KMS-11 (cell line): ENCODE measurements around the gene AACS.

Experiments used
- H2AFZ ChIP-seq: fragments of 200-600 bp; sonication (generic); 2 replicates; pipeline ENCODE4 v1.6.1; 2016; ENCODE audit warnings: antibody characterized with exemption, mixed run types, low read depth
- H3K27ac ChIP-seq: fragments of 200-600 bp; sonication (generic); 2 replicates; pipeline ENCODE4 v1.6.1; 2016; ENCODE audit warnings: mild to moderate bottlenecking, mixed run types
- H3K27me3 ChIP-seq: fragments of 200-600 bp; sonication (generic); 2 replicates; pipeline ENCODE4 v1.6.1; 2017; ENCODE audit warnings: mild to moderate bottlenecking, low read depth, mixed run types, moderate library complexity; ENCODE audit not compliant: insufficient read depth
- H3K36me3 ChIP-seq: fragments of 200-600 bp; sonication (generic); 2 replicates; pipeline ENCODE4 v1.6.1; 2017; ENCODE audit warnings: mild to moderate bottlenecking, mixed run types; ENCODE audit not compliant: insufficient read depth
- H3K4me1 ChIP-seq: fragments of 200-600 bp; sonication (generic); 2 replicates; pipeline ENCODE4 v1.6.1; 2016; ENCODE audit warnings: mild to moderate bottlenecking, low read depth, mixed run types; ENCODE audit not compliant: poor library complexity, severe bottlenecking
- H3K4me2 ChIP-seq: fragments of 200-600 bp; sonication (generic); 2 replicates; pipeline ENCODE4 v1.7.0; 2016; ENCODE audit warnings: mild to moderate bottlenecking, mixed run types
- H3K4me3 ChIP-seq: fragments of 200-600 bp; sonication (generic); IDR thresholded peaks from 2 replicates; pipeline ENCODE4 v1.6.1; 2017; ENCODE audit warnings: low read depth, low read length, mixed read lengths; ENCODE audit not compliant: insufficient read depth
- H3K79me2 ChIP-seq: fragments of 200-600 bp; sonication (generic); 2 replicates; pipeline ENCODE4 v1.6.1; 2016; ENCODE audit warnings: low read depth, mixed run types; ENCODE audit not compliant: insufficient read depth
- H3K9ac ChIP-seq: fragments of 200-600 bp; sonication (generic); 2 replicates; pipeline ENCODE4 v1.6.1; 2016; ENCODE audit warnings: mild to moderate bottlenecking, mixed run types
- H4K20me1 ChIP-seq: fragments of 200-600 bp; sonication (generic); 2 replicates; pipeline ENCODE4 v1.6.1; 2016; ENCODE audit warnings: mild to moderate bottlenecking, mixed run types; ENCODE audit not compliant: insufficient read depth
- CTCF ChIP-seq: fragments of 200-600 bp; sonication (generic); conservative IDR thresholded peaks from 2 replicates; pipeline ENCODE4 v1.6.1; 2017; ENCODE audit warnings: low read depth, mild to moderate bottlenecking, antibody characterized with exemption, low read length, moderate library complexity, mixed read lengths

AACS gene

DNA sequence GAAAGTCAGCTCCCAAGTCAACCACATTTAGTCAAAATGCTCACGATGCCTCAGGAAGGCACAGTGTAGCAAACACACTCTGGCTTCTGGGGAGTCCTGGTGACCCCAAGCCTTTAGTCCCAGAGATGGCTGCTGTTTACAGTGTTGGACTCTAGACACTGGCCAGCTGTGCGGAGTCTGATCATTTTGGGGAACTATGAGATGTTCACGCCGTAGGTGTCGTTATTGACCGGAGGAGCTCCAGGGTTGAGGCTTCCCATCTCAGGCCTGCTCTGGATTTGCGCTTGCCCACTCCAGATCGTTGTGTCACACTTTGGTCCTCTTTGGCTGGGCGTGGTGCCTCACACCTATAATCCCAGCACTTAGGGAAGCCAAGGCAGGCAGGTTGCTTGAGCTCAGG lies 44.1 kb upstream of the AACS start:
- Histone ChIP-seq H3K4me2 (no peak overlapping the region), H3K4me3 (no peak overlapping the region), H3K9ac (no peak overlapping the region), H3K27ac (no peak overlapping the region), H2AFZ (no peak overlapping the region), H3K79me2 (no peaks in the 10 kb centered on the region), H3K27me3 (no peaks in the 10 kb centered on the region), H3K36me3 (no peaks in the 10 kb centered on the region), H4K20me1 (no peaks in the 10 kb centered on the region), H3K4me1 (peaks cover 4% of the 10 kb centered on the region)
- no peak for TF ChIP-seq CTCF

DNA sequence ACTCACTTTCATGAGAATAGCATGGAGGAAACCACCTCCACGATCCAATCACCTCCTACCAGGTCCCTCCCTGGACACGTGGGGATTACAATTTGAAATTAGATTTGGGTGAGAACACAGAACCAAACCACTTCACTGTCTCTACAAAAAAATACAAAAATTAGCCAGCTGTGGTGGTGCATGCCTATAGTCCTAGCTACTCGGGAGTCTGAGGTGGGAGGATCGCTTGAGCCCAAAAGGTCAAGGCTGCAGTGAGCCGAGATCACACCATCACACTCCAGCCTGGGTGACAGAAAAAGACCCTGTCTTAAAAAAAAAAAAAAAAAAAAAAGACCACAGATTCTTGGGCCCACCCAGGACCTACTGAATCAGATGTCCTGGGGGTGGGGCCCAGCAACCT lies 43.5 kb upstream of the AACS start:
- H4K20me1 ChIP-seq, result no peaks in the 10 kb centered on the region
- no peaks in the 10 kb centered on the region for H3K79me2 ChIP-seq

GRCh38 chr12:125023065-125023464 lies 42.2 kb upstream of the AACS start:
- Histone ChIP-seq H3K36me3 (no peaks in the 10 kb centered on the region), H3K4me1 (peaks cover 7% of the 10 kb centered on the region), H3K27me3 (no peaks in the 10 kb centered on the region), H4K20me1 (no peaks in the 10 kb centered on the region), H3K79me2 (no peaks in the 10 kb centered on the region), H3K9ac (no peak overlapping the region), H3K27ac (no peak overlapping the region), H2AFZ (no peak overlapping the region), H3K4me3 (no peak overlapping the region), H3K4me2 (no peak overlapping the region)
- TF ChIP-seq CTCF, result no peak

More for the DNA sequence above, 43.5 kb upstream of the AACS start:
- Histone ChIP-seq H3K27ac (no peak overlapping the region), H2AFZ (no peak overlapping the region), H3K4me3 (no peak overlapping the region), H3K9ac (no peak overlapping the region), H3K36me3 (no peaks in the 10 kb centered on the region), H3K27me3 (no peaks in the 10 kb centered on the region), H3K4me1 (peaks cover 7% of the 10 kb centered on the region), H3K4me2 (no peak overlapping the region)
- TF ChIP-seq CTCF, result no peak

GRCh38 chr12:125024949-125025563 lies 40.2 kb upstream of the AACS start:
- no peaks in the 10 kb centered on the region for H3K27me3 ChIP-seq
- no peak overlapping the region for H3K27ac ChIP-seq
- no peaks in the 10 kb centered on the region for H3K79me2 ChIP-seq
- TF ChIP-seq CTCF, result no peak
- no peak overlapping the region for H3K9ac ChIP-seq
- no peak overlapping the region for H3K4me2 ChIP-seq
- H3K36me3 ChIP-seq, result no peaks in the 10 kb centered on the region
- no peak overlapping the region for H2AFZ ChIP-seq
- no peaks in the 10 kb centered on the region for H4K20me1 ChIP-seq
- H3K4me3 ChIP-seq, result no peak overlapping the region
- H3K4me1 ChIP-seq, result peaks cover 7% of the 10 kb centered on the region
